ENCODE measurements around the gene SLC46A1. TPM values are rescaled to one million over a fixed set of nuclear protein-coding genes. Genes with fewer than 3 reads are reported as not detected.

The SLC46A1 gene
- total RNA-seq, 1 donor from 2014 or later, result 16.1 TPM

GRCh38 chr17:28345419-28346198 is 60.4 kb downstream of the SLC46A1 start:
- H3K27me3 Mint-ChIP-seq, result no peaks in the 10 kb centered on the region
- DNase-seq (ENCODE audit: low spot score, unreplicated experiment), result no peak
- TF ChIP-seq, protein P1, sequence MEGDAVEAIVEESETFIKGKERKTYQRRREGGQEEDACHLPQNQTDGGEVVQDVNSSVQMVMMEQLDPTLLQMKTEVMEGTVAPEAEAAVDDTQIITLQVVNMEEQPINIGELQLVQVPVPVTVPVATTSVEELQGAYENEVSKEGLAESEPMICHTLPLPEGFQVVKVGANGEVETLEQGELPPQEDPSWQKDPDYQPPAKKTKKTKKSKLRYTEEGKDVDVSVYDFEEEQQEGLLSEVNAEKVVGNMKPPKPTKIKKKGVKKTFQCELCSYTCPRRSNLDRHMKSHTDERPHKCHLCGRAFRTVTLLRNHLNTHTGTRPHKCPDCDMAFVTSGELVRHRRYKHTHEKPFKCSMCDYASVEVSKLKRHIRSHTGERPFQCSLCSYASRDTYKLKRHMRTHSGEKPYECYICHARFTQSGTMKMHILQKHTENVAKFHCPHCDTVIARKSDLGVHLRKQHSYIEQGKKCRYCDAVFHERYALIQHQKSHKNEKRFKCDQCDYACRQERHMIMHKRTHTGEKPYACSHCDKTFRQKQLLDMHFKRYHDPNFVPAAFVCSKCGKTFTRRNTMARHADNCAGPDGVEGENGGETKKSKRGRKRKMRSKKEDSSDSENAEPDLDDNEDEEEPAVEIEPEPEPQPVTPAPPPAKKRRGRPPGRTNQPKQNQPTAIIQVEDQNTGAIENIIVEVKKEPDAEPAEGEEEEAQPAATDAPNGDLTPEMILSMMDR (IDR thresholded peaks at IDR 0.05; ENCODE audit: unreplicated experiment), result no peak
- H3K27ac Mint-ChIP-seq, result peak overlapping the region; percentile 56
- no peak overlapping the region for H3K4me3 Mint-ChIP-seq (ENCODE audit: low read depth)
- H3K9me3 Mint-ChIP-seq (ENCODE audit: low read depth), result no peaks in the 10 kb centered on the region
- no peaks in the 10 kb centered on the region for H3K4me1 Mint-ChIP-seq (ENCODE audit: low read depth)
- peaks cover 9% of the 10 kb centered on the region for H3K36me3 Mint-ChIP-seq (ENCODE audit: insufficient read depth)

Small RNA genes lying within 50 kb of the gene (microRNA-seq; reads per million reads assigned to microRNA genes)
- gene MIR4723 (ENCODE audit: borderline number of aligned reads, unreplicated experiment), result not detected

Other genes with a start within 250 kb of the SLC46A1 start
- 93.8 and 102 TPM in 2 replicates for gene TMEM97, start 87.0 kb downstream of the SLC46A1 start, total RNA-seq
- 35.4 and 41.0 TPM in 2 replicates for gene IFT20, start 70.7 kb downstream of the SLC46A1 start, total RNA-seq
- gene TNFAIP1, start 70.5 kb downstream of the SLC46A1 start, total RNA-seq, result 50.9 and 51.0 TPM in 2 replicates
- gene POLDIP2, start 48.7 kb downstream of the SLC46A1 start, total RNA-seq, result 66.0 and 68.6 TPM in 2 replicates
- gene SEBOX, start 41.0 kb downstream of the SLC46A1 start, total RNA-seq, result not detected in 2 replicates
- gene VTN, start 35.9 kb downstream of the SLC46A1 start, total RNA-seq, result 128 and 139 TPM in 2 replicates
- gene SARM1, start 34.5 kb downstream of the SLC46A1 start, total RNA-seq, result 20.0 and 20.5 TPM in 2 replicates
- 0.29 and 0.31 TPM in 2 replicates for gene SLC13A2, start 67.4 kb upstream of the SLC46A1 start, total RNA-seq
- gene FOXN1, start 100.1 kb upstream of the SLC46A1 start, total RNA-seq, result 0.07 TPM in 1 of 2 replicates, not detected in the other
- gene UNC119, start 146.4 kb upstream of the SLC46A1 start, total RNA-seq, result 41.3 and 46.7 TPM in 2 replicates
- gene PIGS, start 165.3 kb upstream of the SLC46A1 start, total RNA-seq, result 65.0 and 68.2 TPM in 2 replicates
- gene ALDOC, start 170.7 kb upstream of the SLC46A1 start, total RNA-seq, result 4.8 and 5.6 TPM in 2 replicates
- gene SPAG5, start 192.8 kb upstream of the SLC46A1 start, total RNA-seq, result 69.4 and 77.8 TPM in 2 replicates
- gene RSKR, start 208.0 kb upstream of the SLC46A1 start, total RNA-seq, result 35.5 and 36.7 TPM in 2 replicates
- gene BLTP2, start 238.9 kb upstream of the SLC46A1 start, total RNA-seq, result 182 and 190 TPM in 2 replicates